ENCODE results near the gene OR7D4. TPM values are rescaled to one million over a fixed set of nuclear protein-coding genes. Genes with fewer than 3 reads are reported as not detected.
A peak's percentile ranks its signal among the peaks of the same experiment; 100 is the strongest.
"Not testable (repeated sequence)": the region's sequence is repeated elsewhere in the genome, so short reads cannot be mapped to it uniquely, and the experiment has no call there.

The OR7D4 gene
- total RNA-seq, 1 donor from 2014 or later: not detected

DNA sequence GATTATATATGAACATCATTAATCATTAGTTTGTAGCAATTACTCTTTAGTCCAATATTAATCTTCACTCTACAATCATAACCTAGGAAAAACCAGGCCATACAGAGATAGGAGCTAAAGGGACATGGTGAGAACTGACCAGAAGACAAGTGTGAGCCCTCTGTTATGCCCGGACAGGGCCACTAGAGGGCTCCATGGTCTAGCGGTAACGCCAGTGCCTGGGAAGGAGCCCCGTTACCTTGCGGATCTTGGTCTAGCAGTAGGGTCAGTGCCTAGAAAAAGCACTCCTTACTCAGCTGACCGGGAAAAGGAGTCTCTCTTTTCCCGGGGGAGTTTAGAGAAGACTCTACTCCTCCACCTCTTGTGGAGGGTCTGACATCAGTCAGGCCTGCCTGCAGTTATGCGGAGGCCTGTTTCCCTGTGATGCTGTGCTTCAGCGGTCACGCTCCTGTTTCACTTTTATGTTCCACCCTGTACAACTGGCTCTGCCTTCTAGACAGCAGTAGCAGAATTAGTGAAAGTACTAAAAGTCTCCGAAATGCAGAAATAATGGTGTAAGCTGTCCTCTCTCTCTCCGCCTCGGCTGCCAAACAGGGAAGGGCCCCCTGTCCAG, 13.8 kb downstream of the OR7D4 start:
- no peaks in the 10 kb centered on the region for H3K27me3 ChIP-seq (ENCODE audit: insufficient read depth, low read length)
- H4K20me1 ChIP-seq (ENCODE audit: insufficient read depth, low read length): no peaks in the 10 kb centered on the region
- Mint-ChIP-seq H3K27ac (ENCODE audit: unreplicated experiment) (no peak overlapping the region), H3K4me1 (ENCODE audit: low read depth, unreplicated experiment) (no peaks in the 10 kb centered on the region), H3K36me3 (ENCODE audit: low read depth, unreplicated experiment) (no peaks in the 10 kb centered on the region), H3K4me3 (ENCODE audit: unreplicated experiment) (no peak overlapping the region), H3K9me3 (ENCODE audit: unreplicated experiment) (peaks cover 9% of the 10 kb centered on the region), H3K27me3 (ENCODE audit: low read depth, unreplicated experiment) (no peaks in the 10 kb centered on the region)
- FAIRE-seq: peak; percentile 29
- H3K4me3 ChIP-seq (ENCODE audit: insufficient read depth, low read depth, low read length): no peak overlapping the region
- peak overlapping the region; percentile 31 for H3K9ac ChIP-seq (ENCODE audit: low read length)
- TF ChIP-seq, protein P1, sequence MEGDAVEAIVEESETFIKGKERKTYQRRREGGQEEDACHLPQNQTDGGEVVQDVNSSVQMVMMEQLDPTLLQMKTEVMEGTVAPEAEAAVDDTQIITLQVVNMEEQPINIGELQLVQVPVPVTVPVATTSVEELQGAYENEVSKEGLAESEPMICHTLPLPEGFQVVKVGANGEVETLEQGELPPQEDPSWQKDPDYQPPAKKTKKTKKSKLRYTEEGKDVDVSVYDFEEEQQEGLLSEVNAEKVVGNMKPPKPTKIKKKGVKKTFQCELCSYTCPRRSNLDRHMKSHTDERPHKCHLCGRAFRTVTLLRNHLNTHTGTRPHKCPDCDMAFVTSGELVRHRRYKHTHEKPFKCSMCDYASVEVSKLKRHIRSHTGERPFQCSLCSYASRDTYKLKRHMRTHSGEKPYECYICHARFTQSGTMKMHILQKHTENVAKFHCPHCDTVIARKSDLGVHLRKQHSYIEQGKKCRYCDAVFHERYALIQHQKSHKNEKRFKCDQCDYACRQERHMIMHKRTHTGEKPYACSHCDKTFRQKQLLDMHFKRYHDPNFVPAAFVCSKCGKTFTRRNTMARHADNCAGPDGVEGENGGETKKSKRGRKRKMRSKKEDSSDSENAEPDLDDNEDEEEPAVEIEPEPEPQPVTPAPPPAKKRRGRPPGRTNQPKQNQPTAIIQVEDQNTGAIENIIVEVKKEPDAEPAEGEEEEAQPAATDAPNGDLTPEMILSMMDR (IDR thresholded peaks at IDR 0.05; ENCODE audit: insufficient read depth, low read depth, low read length): peak; percentile 66
- TF ChIP-seq EZH2 (IDR thresholded peaks at IDR 0.05; ENCODE audit: insufficient read depth, low read length): no peak
- H3K27ac ChIP-seq (ENCODE audit: low read depth, low read length): no peak overlapping the region
- DNase-seq (ENCODE audit: low read depth): peak; percentile 21
- peak overlapping the region; percentile 63 for H2AFZ ChIP-seq (ENCODE audit: low read depth, low read length)
- H3K36me3 ChIP-seq (ENCODE audit: insufficient read depth, low read length): no peaks in the 10 kb centered on the region
- peak overlapping the region; percentile 72 for H3K4me2 ChIP-seq (ENCODE audit: low read length)
- no peaks in the 10 kb centered on the region for H3K79me2 ChIP-seq (ENCODE audit: insufficient read depth, low read length)
- no peaks in the 10 kb centered on the region for H3K9me3 ChIP-seq (ENCODE audit: insufficient read depth, low read depth, low read length)
- no peaks in the 10 kb centered on the region for H3K4me1 ChIP-seq (ENCODE audit: insufficient read depth, low read length)

DNA sequence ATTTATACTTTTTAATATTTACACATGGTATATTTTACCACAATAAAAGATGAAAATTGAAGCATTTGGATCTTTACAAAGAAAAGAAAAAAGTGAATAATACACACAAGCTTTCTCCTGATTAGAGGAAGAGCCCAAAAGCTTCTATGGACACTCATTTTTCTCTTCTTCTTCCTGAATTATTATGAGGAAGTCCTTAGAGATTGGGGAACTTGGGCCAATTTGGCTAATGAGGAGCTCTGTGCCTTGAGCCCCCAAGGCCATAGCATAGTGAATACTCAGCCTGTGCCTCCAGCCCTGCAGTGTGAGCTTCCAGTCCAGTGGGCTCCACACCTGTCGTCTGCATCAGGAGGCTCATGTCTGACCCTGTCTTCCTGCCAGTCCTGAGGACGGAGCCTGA, 21.3 kb downstream of the OR7D4 start:
- not testable (repeated sequence) for H2AFZ ChIP-seq (ENCODE audit: low read depth, low read length); H3K27me3 Mint-ChIP-seq (ENCODE audit: low read depth, unreplicated experiment); H3K4me3 Mint-ChIP-seq (ENCODE audit: unreplicated experiment); H3K36me3 ChIP-seq (ENCODE audit: insufficient read depth, low read length); H3K9me3 Mint-ChIP-seq (ENCODE audit: unreplicated experiment); H3K9me3 ChIP-seq (ENCODE audit: insufficient read depth, low read depth, low read length); H3K4me3 ChIP-seq (ENCODE audit: insufficient read depth, low read depth, low read length); H3K27me3 ChIP-seq (ENCODE audit: insufficient read depth, low read length); H3K4me2 ChIP-seq (ENCODE audit: low read length); H3K27ac Mint-ChIP-seq (ENCODE audit: unreplicated experiment); H3K9ac ChIP-seq (ENCODE audit: low read length); H4K20me1 ChIP-seq (ENCODE audit: insufficient read depth, low read length); H3K4me1 ChIP-seq (ENCODE audit: insufficient read depth, low read length); H3K27ac ChIP-seq (ENCODE audit: low read depth, low read length); DNase-seq (ENCODE audit: low read depth); H3K4me1 Mint-ChIP-seq (ENCODE audit: low read depth, unreplicated experiment); H3K79me2 ChIP-seq (ENCODE audit: insufficient read depth, low read length); FAIRE-seq; H3K36me3 Mint-ChIP-seq (ENCODE audit: low read depth, unreplicated experiment)

DNA sequence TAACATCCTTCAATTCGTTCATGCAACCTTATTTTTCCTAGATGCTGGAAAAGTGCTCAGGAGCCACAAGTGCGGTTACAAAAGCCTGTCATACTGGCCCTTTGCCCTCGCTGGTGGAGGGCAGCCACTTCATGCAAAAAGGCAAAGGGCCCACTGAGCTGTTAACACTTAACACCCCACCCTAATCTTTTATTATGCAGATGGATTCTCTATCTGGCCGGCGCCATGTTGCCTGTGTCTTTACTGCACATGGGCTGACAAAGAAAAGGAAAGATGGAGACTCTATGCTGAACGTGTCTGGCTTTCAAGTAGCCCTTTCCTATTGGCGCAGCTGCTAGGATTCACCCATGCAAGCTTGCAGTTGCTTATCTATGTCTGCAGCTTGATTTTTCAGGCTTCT, 29.9 kb downstream of the OR7D4 start:
- Histone ChIP-seq H3K27me3 (ENCODE audit: insufficient read depth, low read length) (no peaks in the 10 kb centered on the region), H3K4me3 (ENCODE audit: insufficient read depth, low read depth, low read length) (no peak overlapping the region), H4K20me1 (ENCODE audit: insufficient read depth, low read length) (no peaks in the 10 kb centered on the region), H3K27ac (ENCODE audit: low read depth, low read length) (no peak overlapping the region), H3K4me1 (ENCODE audit: insufficient read depth, low read length) (no peaks in the 10 kb centered on the region), H3K9ac (ENCODE audit: low read length) (no peak overlapping the region), H3K36me3 (ENCODE audit: insufficient read depth, low read length) (no peaks in the 10 kb centered on the region), H2AFZ (ENCODE audit: low read depth, low read length) (no peak overlapping the region), H3K4me2 (ENCODE audit: low read length) (no peak overlapping the region), H3K9me3 (ENCODE audit: insufficient read depth, low read depth, low read length) (no peaks in the 10 kb centered on the region), H3K79me2 (ENCODE audit: insufficient read depth, low read length) (no peaks in the 10 kb centered on the region)
- Mint-ChIP-seq H3K36me3 (ENCODE audit: low read depth, unreplicated experiment) (peaks cover 2% of the 10 kb centered on the region), H3K27ac (ENCODE audit: unreplicated experiment) (no peak overlapping the region), H3K9me3 (ENCODE audit: unreplicated experiment) (peaks cover 14% of the 10 kb centered on the region), H3K4me3 (ENCODE audit: unreplicated experiment) (no peak overlapping the region), H3K4me1 (ENCODE audit: low read depth, unreplicated experiment) (no peaks in the 10 kb centered on the region), H3K27me3 (ENCODE audit: low read depth, unreplicated experiment) (no peaks in the 10 kb centered on the region)
- no peak for FAIRE-seq
- DNase-seq (ENCODE audit: low read depth): no peak
- TF ChIP-seq EZH2 (IDR thresholded peaks at IDR 0.05; ENCODE audit: insufficient read depth, low read length): no peak
- TF ChIP-seq, protein P1 (IDR thresholded peaks at IDR 0.05; ENCODE audit: insufficient read depth, low read depth, low read length): no peak

Measured in astrocyte (in vitro differentiated cells and primary cell).